ENCODE results near the gene CNGA1. TPM values are rescaled to one million over a fixed set of nuclear protein-coding genes. Genes with fewer than 3 reads are reported as not detected.

Gene CNGA1
- total and polyA plus RNA-seq, 2 donors (not counting 3 experiments of a cell fraction or from before 2014, with no cell fraction given): not detected

DNA sequence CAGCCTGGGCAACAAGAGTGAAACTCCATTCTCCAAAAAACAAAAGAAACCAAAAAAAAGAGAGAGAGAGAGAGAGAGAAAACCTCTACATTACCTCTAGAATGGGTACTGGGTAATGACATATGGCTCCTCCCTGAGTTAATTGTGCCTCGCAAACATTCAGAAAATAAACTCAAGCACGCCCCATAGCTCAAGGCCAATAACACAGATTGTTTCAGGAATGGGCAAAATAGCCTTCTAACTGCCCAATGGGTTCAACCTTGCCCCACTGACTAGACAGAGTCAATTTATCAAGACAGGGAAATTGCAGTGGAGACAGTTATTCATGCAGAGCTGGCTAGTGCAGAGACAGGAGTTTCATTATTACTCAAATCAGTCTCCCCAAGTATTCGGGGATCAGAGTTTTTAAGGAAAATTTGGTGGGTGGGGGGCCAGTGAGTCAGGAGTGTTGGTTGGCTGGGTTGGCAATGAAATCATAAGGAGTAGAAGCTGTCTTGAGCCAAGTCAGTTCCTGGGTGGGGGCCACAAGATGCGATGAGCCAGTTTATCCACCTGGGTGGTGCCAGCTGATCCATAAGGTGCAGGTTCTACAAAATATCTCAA lies 25.2 kb upstream of the CNGA1 start:
- POLR2A ChIA-PET: no interaction called here
- no peak for TF ChIP-seq FOS (IDR thresholded peaks at IDR 0.05; ENCODE audit: borderline replicate concordance, insufficient read depth, low read length)
- no peak for TF ChIP-seq MYC (IDR thresholded peaks at IDR 0.05; ENCODE audit: low read depth, low read length)
- TF ChIP-seq, protein P1, sequence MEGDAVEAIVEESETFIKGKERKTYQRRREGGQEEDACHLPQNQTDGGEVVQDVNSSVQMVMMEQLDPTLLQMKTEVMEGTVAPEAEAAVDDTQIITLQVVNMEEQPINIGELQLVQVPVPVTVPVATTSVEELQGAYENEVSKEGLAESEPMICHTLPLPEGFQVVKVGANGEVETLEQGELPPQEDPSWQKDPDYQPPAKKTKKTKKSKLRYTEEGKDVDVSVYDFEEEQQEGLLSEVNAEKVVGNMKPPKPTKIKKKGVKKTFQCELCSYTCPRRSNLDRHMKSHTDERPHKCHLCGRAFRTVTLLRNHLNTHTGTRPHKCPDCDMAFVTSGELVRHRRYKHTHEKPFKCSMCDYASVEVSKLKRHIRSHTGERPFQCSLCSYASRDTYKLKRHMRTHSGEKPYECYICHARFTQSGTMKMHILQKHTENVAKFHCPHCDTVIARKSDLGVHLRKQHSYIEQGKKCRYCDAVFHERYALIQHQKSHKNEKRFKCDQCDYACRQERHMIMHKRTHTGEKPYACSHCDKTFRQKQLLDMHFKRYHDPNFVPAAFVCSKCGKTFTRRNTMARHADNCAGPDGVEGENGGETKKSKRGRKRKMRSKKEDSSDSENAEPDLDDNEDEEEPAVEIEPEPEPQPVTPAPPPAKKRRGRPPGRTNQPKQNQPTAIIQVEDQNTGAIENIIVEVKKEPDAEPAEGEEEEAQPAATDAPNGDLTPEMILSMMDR (IDR thresholded peaks at IDR 0.05; ENCODE audit: extremely low read depth in 1 of 2, insufficient read depth in 1 of 2, low read depth in 1 of 2, low read length in 2 of 2): no peak
- TF ChIP-seq MAX (IDR thresholded peaks at IDR 0.05; ENCODE audit: insufficient read depth, insufficient read length): no peak
- TF ChIP-seq GATA2 (IDR thresholded peaks at IDR 0.05; ENCODE audit: insufficient read depth, insufficient read length, low read depth, low read length): no peak
- TF ChIP-seq EZH2 (IDR thresholded peaks at IDR 0.05; ENCODE audit: borderline replicate concordance, low read depth, low read length, severe bottlenecking): no peak
- no peak for TF ChIP-seq POLR2AphosphoS5 (IDR thresholded peaks at IDR 0.05; ENCODE audit: insufficient read depth, low read depth, low read length)
- TF ChIP-seq JUN (IDR thresholded peaks at IDR 0.05; ENCODE audit: borderline replicate concordance, insufficient read depth, insufficient read length, low read depth): no peak
- no peak for TF ChIP-seq POLR2A (IDR thresholded peaks at IDR 0.05; ENCODE audit: low read depth, low read length)
- dilution Hi-C loops (cut with MboI; ENCODE audit: extremely low pct_ligation_motif_present, low sequenced_read_pairs): no loop called here

More for the DNA sequence above, 25.2 kb upstream of the CNGA1 start:
- DNase-seq (ENCODE audit: low read depth, low spot score) (no peak), FAIRE-seq (no peak)
- Histone ChIP-seq H3K9me3 (replicated peaks; ENCODE audit: control insufficient read depth, insufficient read depth, low read length) (no peaks in the 10 kb centered on the region), H3K36me3 (ENCODE audit: control insufficient read depth in 2 of 2, extremely low read depth in 1 of 2, insufficient read depth in 2 of 2, low read length in 2 of 2) (no peaks in the 10 kb centered on the region), H3K9me1 (replicated peaks; ENCODE audit: control insufficient read depth, extremely low read depth, insufficient read depth, low read length) (no peaks in the 10 kb centered on the region), H3K27ac (ENCODE audit: insufficient read depth, low read depth, low read length) (no peak overlapping the region), H3K79me2 (ENCODE audit: control insufficient read depth, insufficient read depth, low read length) (no peaks in the 10 kb centered on the region), H3K4me3 (replicated peaks in 1 of 3; ENCODE audit: insufficient read depth in 1 of 3, low read depth in 1 of 3, low read length in 3 of 3) (no peak overlapping the region), H3K27me3 (ENCODE audit: control insufficient read depth in 2 of 2, insufficient read depth in 2 of 2, low read length in 2 of 2) (peaks cover 3 to 8% of the 10 kb centered on the region in 2 experiments), H4K20me1 (replicated peaks; ENCODE audit: control insufficient read depth, extremely low read depth, insufficient read depth, low read length) (no peaks in the 10 kb centered on the region), H3K9ac (replicated peaks; ENCODE audit: extremely low read depth, insufficient read depth, low read length) (no peak overlapping the region), H2AFZ (ENCODE audit: low read depth, low read length) (no peak overlapping the region), H3K4me2 (ENCODE audit: insufficient read depth, low read length) (no peak overlapping the region), H3K4me1 (ENCODE audit: control insufficient read depth, extremely low read depth, insufficient read depth, low read length) (no peaks in the 10 kb centered on the region)
- CTCF ChIA-PET: interaction anchor here (0.9 to 2.0 kb wide), 4 partner anchors 8 to 46 kb away, joined by 3 to 4 read pairs (median 4); partner anchors contain the start of gene CNGA1
- intact Hi-C loops (cut with micrococcal nuclease): no loop called here
- no TSS peak for BruUV-seq (replicated peaks)
